Measurements from ENCODE around the gene ARHGAP25.

ARHGAP25 gene

DNA sequence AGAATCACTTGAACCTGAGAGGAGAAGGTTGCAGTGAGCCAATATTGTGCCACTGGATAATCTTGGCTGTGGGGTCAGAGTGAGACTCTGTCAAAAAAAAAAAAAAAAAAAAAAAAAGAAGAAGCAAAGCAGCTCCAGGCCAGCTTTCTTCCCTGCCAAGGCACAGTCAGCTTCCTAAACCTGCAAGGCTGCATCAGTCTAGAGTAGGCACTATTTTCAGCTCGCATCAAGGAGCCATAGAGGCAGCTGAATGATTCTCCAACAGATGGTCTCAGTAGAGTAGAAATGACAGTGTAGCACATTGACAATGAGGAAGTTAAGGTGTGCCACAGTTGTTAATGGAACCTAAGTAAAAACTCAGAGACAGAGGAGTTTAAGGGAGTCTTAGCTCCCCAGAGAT is 101.0 kb downstream of the ARHGAP25 start:
- TF ChIP-seq, protein P1, sequence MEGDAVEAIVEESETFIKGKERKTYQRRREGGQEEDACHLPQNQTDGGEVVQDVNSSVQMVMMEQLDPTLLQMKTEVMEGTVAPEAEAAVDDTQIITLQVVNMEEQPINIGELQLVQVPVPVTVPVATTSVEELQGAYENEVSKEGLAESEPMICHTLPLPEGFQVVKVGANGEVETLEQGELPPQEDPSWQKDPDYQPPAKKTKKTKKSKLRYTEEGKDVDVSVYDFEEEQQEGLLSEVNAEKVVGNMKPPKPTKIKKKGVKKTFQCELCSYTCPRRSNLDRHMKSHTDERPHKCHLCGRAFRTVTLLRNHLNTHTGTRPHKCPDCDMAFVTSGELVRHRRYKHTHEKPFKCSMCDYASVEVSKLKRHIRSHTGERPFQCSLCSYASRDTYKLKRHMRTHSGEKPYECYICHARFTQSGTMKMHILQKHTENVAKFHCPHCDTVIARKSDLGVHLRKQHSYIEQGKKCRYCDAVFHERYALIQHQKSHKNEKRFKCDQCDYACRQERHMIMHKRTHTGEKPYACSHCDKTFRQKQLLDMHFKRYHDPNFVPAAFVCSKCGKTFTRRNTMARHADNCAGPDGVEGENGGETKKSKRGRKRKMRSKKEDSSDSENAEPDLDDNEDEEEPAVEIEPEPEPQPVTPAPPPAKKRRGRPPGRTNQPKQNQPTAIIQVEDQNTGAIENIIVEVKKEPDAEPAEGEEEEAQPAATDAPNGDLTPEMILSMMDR (conservative IDR thresholded peaks at IDR 0.05; ENCODE audit: control insufficient read depth, insufficient read depth, low read depth, low read length): no peak
- no peak for DNase-seq (ENCODE audit: low read depth)
- no peak overlapping the region for H3K4me3 ChIP-seq (ENCODE audit: control insufficient read depth, low read depth, low read length)

DNA sequence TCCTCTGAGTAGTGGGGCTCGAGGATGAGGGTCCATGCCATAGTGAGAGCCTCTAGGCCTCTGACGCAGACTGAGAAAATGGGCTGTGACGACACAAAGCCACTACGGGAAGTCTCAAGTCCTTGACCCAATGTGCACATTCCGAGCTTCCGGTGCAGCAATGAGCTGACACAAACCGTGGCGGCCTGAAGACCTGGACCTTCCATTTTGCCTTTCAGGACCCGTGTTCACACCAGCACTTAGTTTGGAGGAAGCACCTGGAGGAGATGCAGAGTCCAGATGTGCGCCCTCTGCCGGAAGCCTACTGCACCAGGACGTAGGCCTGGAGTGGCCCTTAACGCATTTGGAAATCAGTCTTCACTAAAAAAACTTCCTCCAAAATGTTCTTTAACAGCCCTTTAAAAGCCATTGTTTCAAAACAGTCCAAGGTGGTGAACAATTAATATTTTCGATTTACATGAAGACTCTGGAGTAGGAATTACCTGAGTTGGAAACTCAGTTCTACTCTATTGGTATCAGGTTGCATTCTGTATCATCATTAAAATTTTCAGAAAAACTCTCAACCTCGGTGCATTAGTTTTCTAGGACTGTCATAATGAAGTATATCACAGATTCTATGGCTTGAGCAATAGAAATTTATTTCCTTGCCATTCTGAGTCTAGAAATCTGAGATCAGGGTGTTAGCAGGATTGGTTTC is 102.7 kb downstream of the ARHGAP25 start:
- H3K4me3 ChIP-seq (ENCODE audit: control insufficient read depth, low read depth, low read length): no peak overlapping the region
- TF ChIP-seq, protein P1 (conservative IDR thresholded peaks at IDR 0.05; ENCODE audit: control insufficient read depth, insufficient read depth, low read depth, low read length): peak; percentile 52
- DNase-seq (ENCODE audit: low read depth): peak; percentile 26

DNA sequence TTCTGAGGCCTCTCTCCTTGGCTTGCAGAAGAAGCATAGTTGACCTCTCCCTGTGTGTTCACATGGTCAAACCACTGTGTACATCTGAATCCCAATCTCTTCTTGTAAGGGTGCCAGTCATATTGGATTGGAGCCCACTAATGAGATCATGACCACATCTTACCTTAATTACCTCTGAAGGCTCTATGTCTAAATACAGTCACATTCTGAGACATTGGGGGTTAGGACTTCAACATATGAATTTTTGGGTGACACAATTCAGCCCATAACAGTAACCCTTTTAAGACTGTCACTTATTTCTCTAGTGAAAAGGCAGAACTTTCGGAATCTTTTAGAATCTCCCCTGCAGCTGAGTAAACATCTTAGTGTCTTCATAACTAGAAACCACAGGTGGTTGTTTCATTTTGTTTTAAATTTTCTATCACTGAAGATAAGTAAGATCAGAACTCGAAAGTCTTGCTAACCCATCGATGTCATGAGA is 103.3 kb downstream of the ARHGAP25 start:
- peak; percentile 48 for DNase-seq (ENCODE audit: low read depth)

DNA sequence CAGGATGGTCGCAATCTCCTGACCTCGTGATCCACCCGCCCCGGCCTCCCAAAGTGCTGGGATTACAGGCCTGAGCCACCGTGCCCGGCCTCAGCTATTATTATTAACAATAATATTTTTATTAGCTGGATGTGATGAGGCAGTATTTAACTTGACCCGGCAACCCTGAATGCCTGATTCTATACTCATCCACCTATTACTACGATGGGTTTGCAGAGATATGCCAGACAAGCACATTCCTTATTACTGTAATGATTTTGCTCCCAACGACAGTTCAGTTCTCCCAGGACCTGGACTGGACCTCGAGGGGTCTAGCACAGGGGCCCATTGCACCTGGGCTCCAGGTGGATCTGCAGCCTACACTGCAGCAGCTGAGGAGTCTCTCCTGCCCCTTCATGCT is 104.0 kb downstream of the ARHGAP25 start:
- TF ChIP-seq, protein P1 (conservative IDR thresholded peaks at IDR 0.05; ENCODE audit: control insufficient read depth, insufficient read depth, low read depth, low read length): no peak
- no peak overlapping the region for H3K4me3 ChIP-seq (ENCODE audit: control insufficient read depth, low read depth, low read length)
- DNase-seq (ENCODE audit: low read depth): no peak

More for the DNA sequence above, 103.3 kb downstream of the ARHGAP25 start:
- TF ChIP-seq, protein P1 (conservative IDR thresholded peaks at IDR 0.05; ENCODE audit: control insufficient read depth, insufficient read depth, low read depth, low read length): no peak
- no peak overlapping the region for H3K4me3 ChIP-seq (ENCODE audit: control insufficient read depth, low read depth, low read length)

DNA sequence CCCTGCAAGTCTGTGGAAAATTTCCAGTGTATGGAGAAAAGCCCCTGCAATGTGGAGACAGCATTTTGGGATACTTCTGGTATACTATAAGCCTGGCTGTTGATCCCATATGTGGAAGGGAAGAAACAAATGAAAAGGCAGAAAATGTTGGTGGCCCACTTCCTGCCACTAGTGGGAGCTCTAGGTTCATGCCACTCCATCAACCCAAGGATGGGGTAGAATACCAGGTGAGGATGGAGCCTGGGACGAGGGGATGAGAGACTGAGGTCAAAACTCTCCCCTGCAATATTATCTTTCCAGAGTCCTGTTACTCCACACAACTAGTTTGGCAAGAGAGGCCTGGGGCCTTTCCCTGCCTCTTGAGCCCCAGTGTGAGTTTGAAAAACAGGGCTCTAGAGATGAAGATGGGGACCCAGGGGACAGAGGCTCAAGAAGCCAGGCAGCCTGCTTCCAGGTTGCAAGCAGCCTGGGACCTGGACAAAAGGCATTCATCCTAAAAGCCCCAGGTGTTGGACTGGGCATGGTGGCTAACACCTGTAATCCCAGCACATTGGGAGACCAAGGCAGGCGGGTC is 104.7 kb downstream of the ARHGAP25 start:
- DNase-seq (ENCODE audit: low read depth): peak; percentile 11
- TF ChIP-seq, protein P1 (conservative IDR thresholded peaks at IDR 0.05; ENCODE audit: control insufficient read depth, insufficient read depth, low read depth, low read length): peak; percentile 70
- no peak overlapping the region for H3K4me3 ChIP-seq (ENCODE audit: control insufficient read depth, low read depth, low read length)

DNA sequence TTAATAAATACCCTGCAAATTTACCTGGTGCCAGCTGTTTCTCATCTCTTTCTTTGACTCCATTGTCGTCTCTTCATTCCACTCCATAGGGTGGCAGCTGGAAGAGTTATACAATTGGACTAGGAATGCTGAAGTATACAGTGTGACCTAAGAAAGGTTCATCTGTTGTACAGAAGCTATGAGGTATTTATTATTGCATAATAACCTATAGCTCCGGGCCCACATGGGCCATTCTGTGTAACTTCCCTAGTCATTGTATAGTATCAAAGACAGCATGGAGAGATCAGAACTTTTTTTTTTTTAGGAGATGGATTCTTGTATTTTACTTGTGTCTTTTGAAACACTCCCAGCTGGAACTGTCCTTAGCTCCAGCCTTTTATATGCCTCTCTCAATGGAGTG is 110.4 kb downstream of the ARHGAP25 start:
- DNase-seq (ENCODE audit: low read depth): no peak
- TF ChIP-seq, protein P1 (conservative IDR thresholded peaks at IDR 0.05; ENCODE audit: control insufficient read depth, insufficient read depth, low read depth, low read length): no peak
- H3K4me3 ChIP-seq (ENCODE audit: control insufficient read depth, low read depth, low read length): no peak overlapping the region

Measured in fibroblast of mammary gland (primary cell).